GM13976 (cell line): ENCODE measurements around the gene OR9Q1.

Source experiments
- DNase-seq: peaks from one replicate; pipeline ENCODE4 v3.0.0; 2012; ENCODE audit warnings: low spot score
- CTCF ChIP-seq: IDR thresholded peaks from 2 replicates; pipeline ENCODE4 v1.5.1; 2012; ENCODE audit warnings: borderline replicate concordance, mild to moderate bottlenecking; ENCODE audit not compliant: insufficient read depth; ENCODE audit errors: extremely low read depth, missing control alignments, control extremely low read depth
- in situ Hi-C: fragments of 300-500 bp; cut with MboI; formaldehyde crosslinking; loops from one replicate; pipeline ENCODE4 v1.12.0; 2022; ENCODE audit warnings: low sequenced_read_pairs, mixed read lengths, inconsistent platforms; ENCODE audit not compliant: unreplicated experiment

OR9Q1 gene

GRCh38 chr11:58216476-58216875 lies 192.8 kb downstream of the OR9Q1 start:
- TF ChIP-seq CTCF, result no peak
- in situ Hi-C loops, result no loop called here
- no peak for DNase-seq

GRCh38 chr11:58222721-58223120 lies 199.0 kb downstream of the OR9Q1 start:
- in situ Hi-C loops, result no loop called here
- TF ChIP-seq CTCF, result no peak
- no peak for DNase-seq

DNA sequence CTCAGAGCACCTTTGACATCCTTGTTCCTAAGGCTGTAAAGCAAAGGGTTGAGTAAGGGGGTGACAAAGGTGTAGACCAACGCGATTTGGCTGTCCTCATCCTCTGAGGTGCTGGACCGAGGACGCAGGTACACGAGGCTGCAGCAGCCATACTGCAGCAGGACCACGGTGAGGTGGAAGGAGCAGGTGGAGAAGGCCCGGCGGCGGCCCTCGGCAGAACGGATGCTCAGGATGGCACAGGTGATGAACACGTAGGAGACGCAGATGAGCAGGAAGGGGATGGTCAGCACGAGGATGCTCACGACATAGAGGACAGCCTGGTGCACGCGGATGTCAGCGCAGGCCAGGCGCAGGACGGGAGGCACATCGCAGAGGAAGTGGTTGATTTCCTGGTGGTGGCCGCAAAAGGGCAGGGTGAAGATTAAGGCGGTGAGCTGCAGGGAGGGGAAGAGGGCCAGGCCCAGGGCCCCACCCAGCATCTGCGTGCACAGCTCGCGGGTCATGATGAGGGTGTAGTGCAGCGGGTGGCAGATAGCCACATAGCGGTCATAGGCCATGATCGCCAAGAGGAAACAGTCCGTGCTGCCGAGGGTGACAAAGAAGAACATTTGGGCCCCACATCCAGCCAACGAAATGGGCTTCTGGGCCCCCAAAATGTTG lies 204.4 kb downstream of the OR9Q1 start:
- in situ Hi-C loops, result no loop called here
- TF ChIP-seq CTCF, result no peak
- no peak for DNase-seq
